Inflammatory macrophage treated with lipopolysaccharide for 1 hour (primary cell): Measurements from ENCODE around the gene IVD.

ENCODE experiments used
- DNase-seq, 2 donors: peaks; one replicate each; pipeline ENCODE4 v3.0.0-alpha.2; 2020 to 2022

The IVD gene

DNA sequence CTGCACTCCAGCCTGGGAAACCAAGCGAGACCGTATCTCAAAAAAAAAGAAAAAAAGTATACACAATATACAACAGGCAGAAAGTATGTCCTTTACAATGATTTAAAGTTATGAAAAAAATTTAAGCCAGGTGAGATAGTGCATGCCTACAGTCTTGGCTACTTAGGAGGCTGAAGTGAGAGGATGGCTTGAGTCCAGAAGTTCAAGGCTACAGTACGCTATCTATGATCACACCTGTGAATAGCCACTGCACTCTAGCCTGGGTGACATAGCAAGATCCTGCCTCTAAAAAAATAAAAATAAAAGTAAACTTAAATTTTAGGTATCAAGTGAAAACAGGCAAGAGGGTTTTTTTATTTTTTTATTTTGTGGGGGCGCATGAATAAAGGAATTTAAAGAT lies 26.2 kb upstream of the IVD start:
- no peak for DNase-seq

GRCh38 chr15:40379853-40380252 lies 25.7 kb upstream of the IVD start:
- DNase-seq: peak; percentile 82 to 94

DNA sequence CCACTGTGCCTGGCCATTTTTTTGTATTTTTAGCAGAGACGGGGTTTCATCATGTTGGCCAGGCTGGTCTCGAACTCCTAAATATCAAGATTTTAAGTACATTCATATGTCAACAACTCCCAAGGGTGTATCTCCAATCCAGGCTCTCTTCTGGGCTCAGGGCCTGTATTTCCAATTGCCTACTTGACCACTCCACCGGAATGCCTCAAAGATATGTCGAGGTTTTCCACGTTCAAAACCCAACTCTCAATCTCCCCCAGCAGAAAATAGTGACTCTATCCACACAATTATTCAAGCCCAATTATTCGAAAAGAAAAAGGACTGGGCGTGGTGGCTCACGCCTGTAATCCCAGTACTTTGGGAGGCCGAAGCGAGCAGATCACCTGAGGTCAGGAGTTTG lies 25.0 kb upstream of the IVD start:
- no peak for DNase-seq

GRCh38 chr15:40381818-40382529 lies 23.6 kb upstream of the IVD start:
- no peak for DNase-seq

GRCh38 chr15:40382580-40383456 lies 22.8 kb upstream of the IVD start, which contains the start of gene KNSTRN:
TSS of gene KNSTRN (plus strand) at chr15:40382721. CDS start at chr15:40382836, 115 bp downstream.
- peak; percentile 86 to 96 for DNase-seq

GRCh38 chr15:40386480-40386879 lies 19.1 kb upstream of the IVD start:
- no peak for DNase-seq

DNA sequence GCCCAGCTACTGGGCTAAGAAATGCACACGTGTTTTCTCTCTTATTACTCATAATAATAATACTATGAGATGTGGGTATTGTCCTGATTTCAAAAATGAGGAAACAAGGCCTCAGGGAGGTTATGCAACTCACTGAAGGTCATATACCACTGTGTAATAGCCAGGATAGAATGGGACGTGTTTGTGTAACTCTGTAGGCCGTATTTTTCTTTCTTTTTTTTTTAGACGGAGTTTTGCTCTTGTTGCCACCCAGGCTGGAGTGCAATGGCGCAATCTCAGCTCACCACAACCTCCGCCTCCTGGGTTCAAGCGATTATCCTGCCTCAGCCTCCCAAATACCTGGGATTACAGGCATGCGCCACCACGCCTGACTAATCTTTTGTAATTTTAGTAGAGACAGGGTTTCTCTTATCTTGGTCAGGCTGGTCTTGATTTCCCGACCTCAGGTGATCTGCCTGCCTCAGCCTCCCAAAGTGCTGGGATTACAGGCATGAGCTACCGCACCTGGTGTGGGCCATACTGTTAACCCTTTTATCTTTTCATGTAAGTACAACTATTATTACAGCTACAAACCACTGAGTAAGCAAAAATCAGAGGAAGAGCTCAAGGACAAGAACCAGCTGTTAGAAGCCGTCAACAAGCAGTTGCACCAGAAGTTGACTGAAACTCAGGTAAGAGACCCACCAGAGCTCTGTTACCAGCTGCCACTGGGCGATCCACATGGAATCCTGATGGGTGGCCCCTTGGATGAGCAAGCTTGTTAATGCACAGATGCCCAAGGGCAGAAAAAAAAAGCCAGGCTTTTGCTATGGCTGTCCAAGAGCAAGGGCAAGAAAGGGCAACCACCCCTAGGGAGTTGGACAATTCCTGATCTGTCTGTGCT lies 16.4 kb upstream of the IVD start:
- DNase-seq: peak; percentile 89 to 96

DNA sequence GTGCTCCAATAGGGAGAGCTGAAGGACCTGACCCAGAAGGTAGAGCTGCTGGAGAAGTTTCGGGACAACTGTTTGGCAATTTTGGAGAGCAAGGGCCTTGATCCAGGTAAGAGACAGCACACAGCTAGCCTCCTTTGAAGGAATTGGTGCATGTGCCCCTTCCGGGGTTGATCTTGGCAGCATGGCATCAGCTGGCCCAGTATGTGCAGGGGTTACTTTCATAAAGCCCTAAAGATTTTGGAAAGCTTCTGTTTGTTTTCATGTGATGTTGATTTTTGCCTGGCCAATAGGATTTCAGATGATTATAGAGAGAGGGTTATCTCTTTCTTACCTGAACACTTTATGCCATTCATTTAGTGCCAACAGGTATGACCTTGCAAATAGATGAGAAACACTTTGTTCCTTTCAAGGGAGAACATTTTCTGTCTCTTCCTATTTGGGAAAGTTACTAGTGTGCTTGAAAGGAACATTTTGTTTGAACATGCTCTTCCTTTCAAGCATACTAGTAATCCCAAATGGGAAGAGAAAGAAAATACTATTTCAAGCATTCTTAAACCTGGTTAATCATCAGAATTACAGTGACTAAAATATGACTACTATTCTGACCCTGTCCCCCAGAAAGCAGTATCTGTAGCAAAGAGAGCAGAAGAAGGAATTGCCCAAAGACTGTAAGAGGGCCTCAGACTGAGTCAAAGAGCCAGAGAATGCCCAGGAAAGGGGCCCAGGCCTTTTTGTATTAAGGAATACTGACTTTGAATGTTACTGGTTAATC lies 15.6 kb upstream of the IVD start:
- DNase-seq: no peak

DNA sequence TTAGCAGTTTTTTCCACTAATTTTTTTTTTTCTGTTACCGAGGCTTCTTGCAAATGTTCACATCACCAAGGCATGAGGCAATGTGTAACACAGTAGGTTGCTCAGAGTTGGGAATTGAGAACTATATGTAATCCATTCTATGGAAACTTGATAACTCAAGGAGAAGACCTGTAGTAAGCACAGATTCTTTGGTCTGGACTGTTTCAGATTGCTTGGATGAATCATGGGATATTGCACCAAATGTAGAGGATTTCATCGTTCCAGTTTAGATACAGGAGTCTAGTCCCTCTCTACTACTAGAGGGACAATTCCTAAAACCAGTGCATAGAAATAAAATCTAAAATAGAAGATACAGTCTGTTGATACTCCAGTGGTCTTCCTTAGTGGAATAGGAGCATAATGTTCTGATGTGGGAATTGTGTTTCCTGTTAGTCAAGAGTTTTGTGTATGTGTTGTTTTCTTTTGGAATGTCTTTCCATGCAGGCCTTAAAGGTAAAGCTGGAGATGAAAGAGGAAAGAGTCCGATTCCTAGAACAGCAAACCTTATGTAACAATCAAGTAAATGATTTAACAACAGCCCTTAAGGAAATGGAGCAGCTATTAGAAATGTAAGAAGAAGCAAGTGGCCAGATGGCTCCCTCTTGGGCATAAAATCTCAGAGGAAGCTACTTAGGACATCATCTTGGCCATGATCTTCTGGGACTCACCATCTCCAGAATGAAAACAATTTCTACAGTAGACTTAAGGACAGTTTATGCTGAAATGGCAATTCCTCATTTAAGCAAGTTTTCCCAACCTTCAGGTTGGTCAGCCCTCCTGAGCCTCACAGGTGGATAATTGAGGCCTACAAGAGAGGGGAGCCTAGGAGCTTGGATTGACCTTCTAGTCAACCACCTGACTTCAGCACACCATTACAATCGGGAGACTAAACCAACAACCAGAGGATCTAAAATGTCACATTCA lies 12.3 kb upstream of the IVD start:
- no peak for DNase-seq

GRCh38 chr15:40397688-40398412 lies 7.7 kb upstream of the IVD start:
- DNase-seq: no peak

GRCh38 chr15:40398413-40398873 lies 7.2 kb upstream of the IVD start:
- peak; percentile 75 to 76 for DNase-seq

DNA sequence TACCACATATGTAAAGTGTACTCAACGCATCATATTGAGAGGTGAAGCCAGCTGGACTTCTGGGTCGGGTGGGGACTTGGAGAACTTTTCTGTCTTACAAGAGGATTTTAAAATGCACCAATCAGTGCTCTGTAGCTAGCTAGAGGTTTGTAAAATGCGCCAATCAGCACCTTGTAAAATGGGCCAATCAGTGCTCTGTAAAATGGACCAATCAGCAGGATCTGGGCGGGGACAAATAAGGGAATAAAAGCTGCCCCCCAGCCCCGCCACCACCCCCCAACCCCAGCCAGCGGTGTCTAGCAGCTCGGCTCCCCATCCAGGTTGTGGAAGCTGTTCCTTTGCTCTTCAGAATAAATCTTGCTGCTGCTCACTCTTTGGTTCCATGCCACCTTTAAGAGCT lies 6.2 kb upstream of the IVD start:
- no peak for DNase-seq

DNA sequence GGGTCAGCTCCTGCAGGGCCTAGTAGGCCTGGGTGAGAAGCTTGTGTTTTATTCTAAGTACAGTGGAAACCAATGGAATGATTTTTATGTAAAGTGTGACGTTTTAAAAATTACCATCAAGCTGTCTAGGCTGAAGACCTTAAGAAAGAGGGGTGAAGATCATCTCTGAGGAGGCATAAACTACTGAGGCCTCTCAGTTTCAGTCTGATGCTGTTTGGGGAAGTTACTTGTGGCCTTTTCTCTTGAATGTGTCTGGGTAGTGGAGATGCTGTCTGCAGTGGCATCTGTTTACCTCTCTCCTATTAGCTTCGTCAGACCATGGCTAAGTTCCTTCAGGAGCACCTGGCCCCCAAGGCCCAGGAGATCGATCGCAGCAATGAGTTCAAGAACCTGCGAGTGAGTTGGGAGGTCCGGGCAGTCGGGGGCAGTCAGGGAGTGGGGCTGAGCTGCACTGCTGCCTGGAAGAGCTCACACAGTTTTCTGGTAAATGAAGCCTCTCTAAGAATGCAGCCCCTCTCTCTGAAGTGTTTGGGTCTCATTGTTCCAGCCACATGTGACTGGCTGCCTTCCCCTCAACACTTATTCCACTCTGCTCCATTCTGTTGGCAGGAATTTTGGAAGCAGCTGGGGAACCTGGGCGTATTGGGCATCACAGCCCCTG lies 1.9 kb downstream of the IVD start:
- DNase-seq: no peak

GRCh38 chr15:40409366-40409765 lies 3.8 kb downstream of the IVD start:
- DNase-seq: no peak

GRCh38 chr15:40410476-40410875 lies 4.9 kb downstream of the IVD start:
- DNase-seq: no peak

DNA sequence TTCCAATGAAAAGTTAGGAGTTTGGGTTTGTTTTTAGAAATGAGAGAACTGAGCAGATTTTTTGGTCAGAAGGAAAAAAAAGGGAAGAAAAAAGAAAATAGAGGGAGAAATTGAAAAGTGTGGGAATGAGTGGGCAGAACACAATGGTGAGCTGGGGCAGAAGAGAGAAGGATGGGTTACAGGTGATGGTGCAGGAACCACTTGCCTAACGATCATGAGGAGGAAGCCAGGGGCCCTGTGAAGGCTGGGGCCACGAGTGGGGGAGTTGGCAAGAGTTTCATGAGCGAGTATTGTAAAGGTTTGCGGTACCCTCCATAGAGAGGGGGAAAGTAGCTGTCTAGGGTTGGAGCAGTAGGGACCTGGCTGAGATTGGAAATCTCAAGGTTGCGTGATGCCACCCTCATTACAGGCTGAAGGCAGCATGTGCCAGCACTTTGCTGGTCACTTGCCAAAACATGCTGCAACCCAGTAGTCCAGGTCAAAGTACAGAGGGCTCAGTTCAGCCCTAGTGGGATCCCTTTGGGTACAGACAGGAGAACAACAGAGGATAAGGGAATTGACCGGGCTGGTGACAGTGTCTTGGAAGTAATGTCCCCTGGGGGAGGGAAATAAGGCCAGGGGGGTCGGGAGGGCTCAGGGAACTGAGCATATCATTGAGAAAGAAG lies 6.6 kb downstream of the IVD start:
- DNase-seq: no peak

DNA sequence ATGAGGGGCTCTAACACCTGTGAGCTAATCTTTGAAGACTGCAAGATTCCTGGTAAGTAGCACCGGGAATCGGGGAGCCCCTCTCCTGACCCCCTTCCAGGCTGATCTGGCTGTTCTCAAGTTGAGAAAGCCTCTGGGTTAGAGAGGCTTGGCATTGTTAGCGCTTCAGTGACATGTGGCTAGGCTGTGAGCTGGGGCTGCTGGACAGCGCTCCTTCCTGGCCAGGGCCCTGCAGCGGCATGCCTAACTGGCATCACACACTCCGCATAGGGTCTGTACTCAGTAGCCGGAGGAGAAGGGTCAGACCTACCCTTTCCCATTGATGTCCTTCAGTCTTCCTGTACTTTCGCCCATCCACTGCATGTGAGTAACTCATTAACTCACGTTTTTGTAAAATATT lies 7.4 kb downstream of the IVD start:
- no peak for DNase-seq

DNA sequence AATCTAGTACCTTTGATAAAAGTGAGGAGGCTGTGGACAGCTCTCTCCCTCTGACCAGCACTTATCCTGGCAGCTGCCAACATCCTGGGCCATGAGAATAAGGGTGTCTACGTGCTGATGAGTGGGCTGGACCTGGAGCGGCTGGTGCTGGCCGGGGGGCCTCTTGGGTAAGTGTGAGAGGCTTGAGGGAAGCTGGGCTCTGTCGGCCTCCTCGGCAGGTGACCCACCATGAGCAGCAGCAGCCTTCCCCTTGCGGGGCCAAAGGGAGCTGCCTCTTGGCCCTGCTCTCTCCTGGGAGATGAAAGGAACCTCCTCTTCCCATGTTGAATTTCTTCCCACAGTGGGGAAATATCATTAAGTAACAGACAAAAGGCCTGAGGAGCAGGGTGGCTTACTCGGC lies 9.2 kb downstream of the IVD start:
- DNase-seq: no peak

- no peak for DNase-seq
Measured at GRCh38 chr15:40415226-40415625, 9.6 kb downstream of the IVD start.
